Stimulated activated CD4-positive, alpha-beta T cell treated with anti-CD3 and anti-CD28 coated beads, Interleukin-12 subunit alpha, Interleukin-12 subunit beta, amount 100 ng/mL, for 24 hours (primary cell): Measurements from ENCODE around the gene KRTAP2-2.
"Not testable (repeated sequence)": the region's sequence is repeated elsewhere in the genome, so short reads cannot be mapped to it uniquely, and the experiment has no call there.

Source experiments
- DNase-seq, 2 experiments: peaks; one replicate each; pipeline ENCODE4 v3.0.0-alpha.2; 2020; ENCODE audit warnings: low read depth in 2 of 2

KRTAP2-2 gene

GRCh38 chr17:41065016-41065689 is 10.1 kb upstream of the KRTAP2-2 start:
- DNase-seq = not testable (repeated sequence)

- no peak for DNase-seq
These were observed 9.3 kb upstream of the KRTAP2-2 start for GRCh38 chr17:41064301-41064700.

GRCh38 chr17:41063449-41063848 is 8.4 kb upstream of the KRTAP2-2 start:
- no peak for DNase-seq

- DNase-seq = no peak
These were observed 6.9 kb upstream of the KRTAP2-2 start for GRCh38 chr17:41061964-41062363.

- DNase-seq = no peak
These were observed 5.1 kb upstream of the KRTAP2-2 start, which contains the start of gene KRTAP2-3 for GRCh38 chr17:41060052-41060604. KRTAP2-3 (minus strand) TSS chr17:41060114; CDS start chr17:41060050, 64 bp downstream.

GRCh38 chr17:41059276-41060051 is 4.4 kb upstream of the KRTAP2-2 start:
- not testable (repeated sequence) for DNase-seq

GRCh38 chr17:41058741-41059140 is 3.7 kb upstream of the KRTAP2-2 start:
- no peak for DNase-seq

GRCh38 chr17:41057547-41057946 is 2.5 kb upstream of the KRTAP2-2 start:
- DNase-seq = no peak

- DNase-seq = not testable (repeated sequence)
These were observed 474 bp downstream of the KRTAP2-2 start for GRCh38 chr17:41054556-41054955.

- DNase-seq = no peak
These were observed 1.0 kb downstream of the KRTAP2-2 start for GRCh38 chr17:41054025-41054424.

- DNase-seq = no peak
These were observed 2.5 kb downstream of the KRTAP2-2 start for GRCh38 chr17:41052566-41052965.

- DNase-seq = no peak
These were observed 5.9 kb downstream of the KRTAP2-2 start for GRCh38 chr17:41049110-41049509.

GRCh38 chr17:41048441-41048840 is 6.6 kb downstream of the KRTAP2-2 start:
- DNase-seq = no peak

- not testable (repeated sequence) for DNase-seq
These were observed 8.1 kb downstream of the KRTAP2-2 start, which contains the start of gene KRTAP2-1 for GRCh38 chr17:41046735-41047465. KRTAP2-1 (minus strand) TSS chr17:41047316; CDS start chr17:41047267, 49 bp downstream.

- no peak for DNase-seq
These were observed 12.1 kb downstream of the KRTAP2-2 start for GRCh38 chr17:41042953-41043352.

GRCh38 chr17:41040783-41041571 is 14.1 kb downstream of the KRTAP2-2 start, which contains the start of gene KRTAP1-1:
KRTAP1-1 (minus strand) TSS chr17:41041450; CDS start chr17:41041397, 53 bp downstream.
- DNase-seq = not testable (repeated sequence)

- DNase-seq = no peak
These were observed 17.1 kb downstream of the KRTAP2-2 start for GRCh38 chr17:41037853-41038350.

GRCh38 chr17:41034346-41034935 is 20.6 kb downstream of the KRTAP2-2 start, which contains the start of gene KRTAP1-3:
KRTAP1-3 (minus strand) TSS chr17:41034874; CDS start chr17:41034821, 53 bp downstream.
- DNase-seq = not testable (repeated sequence)

- DNase-seq = no peak
These were observed 25.3 kb downstream of the KRTAP2-2 start, which contains the start of gene KRTAP1-4 for GRCh38 chr17:41029633-41030245. KRTAP1-4 (minus strand) TSS chr17:41030195; CDS start chr17:41030078, 117 bp downstream.
